NCI-H69 (cell line): ENCODE results near the gene KASH5.
A peak's percentile ranks its signal among the peaks of the same experiment; 100 is the strongest.

ENCODE experiments used
- DNase-seq: peaks from one replicate; lab custom pipeline; 2025; lab: John Stamatoyannopoulos, UW

KASH5 gene

DNA sequence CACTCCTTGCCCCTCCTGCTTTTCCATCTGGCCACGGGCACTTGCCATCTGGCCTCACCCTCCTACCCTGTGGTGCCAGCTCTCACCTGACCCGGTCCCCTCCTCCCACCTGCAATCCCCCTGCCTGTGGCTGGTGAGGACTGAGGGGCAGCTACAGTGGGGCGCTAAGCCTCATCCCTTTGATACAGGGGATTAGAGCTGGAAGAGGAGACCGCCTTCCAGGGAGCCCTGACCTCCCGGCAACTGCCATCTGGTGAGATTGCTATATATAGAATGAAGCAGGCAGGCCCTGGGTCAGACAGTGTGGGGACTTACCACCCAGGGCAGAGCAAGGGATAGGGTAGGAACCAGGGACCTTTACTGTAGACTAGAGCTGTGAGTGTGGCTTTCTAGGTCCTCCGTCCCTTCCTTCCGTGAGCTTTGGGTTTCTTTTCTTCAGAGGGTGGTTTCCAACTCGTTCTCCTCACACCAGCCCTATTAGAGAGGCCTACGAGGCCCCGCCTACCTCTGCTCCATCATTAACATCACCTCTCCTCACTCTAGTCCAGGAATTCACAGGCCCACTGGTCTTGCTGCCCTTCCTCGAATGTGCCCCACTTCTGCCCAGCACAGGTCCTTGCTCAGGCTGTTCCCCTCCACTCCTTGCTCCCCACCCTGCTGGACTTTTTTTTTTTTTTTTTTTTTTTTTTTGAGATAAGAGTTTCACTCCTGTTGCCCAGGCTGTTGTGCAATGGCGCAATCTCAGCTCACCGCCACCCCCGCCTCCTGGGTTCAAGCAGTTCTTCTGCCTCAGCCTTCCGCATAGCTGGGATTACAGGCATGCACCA, 7.7 kb downstream of the KASH5 start:
- peak; percentile 86 for DNase-seq

DNA sequence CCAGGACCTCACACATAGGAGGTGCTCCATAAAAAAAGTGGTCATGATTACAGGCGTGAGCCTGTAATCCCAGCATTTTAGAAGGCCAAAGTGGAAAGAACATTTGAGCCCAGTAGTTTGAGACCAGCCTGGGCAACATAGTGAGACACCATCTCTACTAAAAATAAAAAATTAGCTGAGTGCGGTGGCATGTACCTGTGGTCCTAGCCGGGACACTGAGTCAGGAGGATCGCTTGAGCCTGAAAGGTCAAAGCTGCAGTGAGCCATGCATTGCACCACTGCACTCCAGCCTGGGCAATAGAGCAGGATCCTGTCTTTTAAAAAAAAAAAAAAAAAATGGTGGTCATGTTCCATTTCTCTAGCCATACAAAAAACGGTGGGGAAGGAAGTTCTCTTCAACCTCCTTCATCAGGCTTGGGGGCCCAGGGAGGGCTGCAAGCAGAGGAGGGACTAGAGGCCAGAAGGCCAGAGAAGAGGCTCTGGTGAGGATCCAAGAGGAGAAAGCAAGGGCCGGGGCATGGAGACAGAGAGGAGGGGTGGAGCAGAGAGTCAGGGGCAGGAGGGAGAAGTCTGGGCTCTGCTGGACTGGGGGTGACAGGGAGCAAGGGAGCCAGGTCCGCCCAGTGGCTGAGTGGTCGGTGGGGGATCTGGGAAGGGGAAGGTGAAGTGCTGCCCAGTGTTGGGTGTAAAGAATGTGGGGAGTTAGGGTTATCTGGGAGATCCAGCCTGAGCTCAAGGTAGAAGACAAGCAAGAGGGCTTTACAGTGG, 8.9 kb downstream of the KASH5 start:
- no peak for DNase-seq

DNA sequence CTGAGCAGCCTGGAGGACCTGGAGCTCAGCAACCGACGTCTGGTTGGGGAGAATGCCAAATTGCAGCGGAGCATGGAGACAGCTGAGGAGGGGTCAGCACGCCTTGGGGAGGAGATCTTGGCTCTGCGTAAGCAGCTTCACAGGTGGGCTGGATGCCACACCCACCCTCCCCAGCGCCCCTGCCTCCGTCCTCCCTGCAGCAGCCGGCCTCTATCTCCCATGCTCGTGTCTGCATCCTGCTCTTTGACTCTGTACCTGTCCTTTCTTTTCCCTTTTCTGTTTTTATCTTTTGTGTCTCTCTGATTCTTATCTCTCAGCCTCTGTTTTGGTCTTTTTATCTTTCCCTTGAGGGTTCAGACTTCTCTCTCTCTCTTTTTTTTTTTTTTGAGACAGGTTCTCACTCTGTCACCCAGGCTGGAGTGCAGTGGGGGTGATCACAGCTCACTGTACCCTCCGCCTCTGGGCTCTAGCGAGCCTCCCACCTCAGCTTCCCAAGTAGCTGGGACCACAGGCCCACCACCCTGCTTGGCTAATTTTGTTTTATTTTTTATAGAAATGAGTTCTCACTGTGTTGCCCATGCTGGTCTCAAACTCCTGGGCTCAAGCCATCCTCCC, 10.1 kb downstream of the KASH5 start:
- peak; percentile 89 for DNase-seq

DNA sequence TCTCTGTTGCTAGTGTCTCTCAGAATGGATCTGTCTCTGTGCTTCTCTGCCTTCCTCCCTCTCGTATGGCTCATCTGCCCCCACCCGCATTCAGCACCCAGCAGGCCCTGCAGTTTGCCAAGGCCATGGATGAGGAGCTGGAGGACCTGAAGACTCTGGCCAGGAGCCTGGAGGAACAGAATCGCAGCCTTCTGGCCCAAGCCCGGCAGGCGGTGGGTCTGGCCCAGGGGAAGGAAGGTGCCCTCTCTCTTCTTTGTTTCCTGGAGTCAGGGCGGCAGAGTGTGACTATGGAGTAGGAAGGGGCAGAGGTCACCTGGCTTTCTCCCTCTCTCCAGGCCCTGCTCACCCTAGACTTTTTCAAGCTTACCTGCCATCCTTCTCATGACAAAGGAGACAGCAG, 10.9 kb downstream of the KASH5 start:
- DNase-seq: no peak

DNA sequence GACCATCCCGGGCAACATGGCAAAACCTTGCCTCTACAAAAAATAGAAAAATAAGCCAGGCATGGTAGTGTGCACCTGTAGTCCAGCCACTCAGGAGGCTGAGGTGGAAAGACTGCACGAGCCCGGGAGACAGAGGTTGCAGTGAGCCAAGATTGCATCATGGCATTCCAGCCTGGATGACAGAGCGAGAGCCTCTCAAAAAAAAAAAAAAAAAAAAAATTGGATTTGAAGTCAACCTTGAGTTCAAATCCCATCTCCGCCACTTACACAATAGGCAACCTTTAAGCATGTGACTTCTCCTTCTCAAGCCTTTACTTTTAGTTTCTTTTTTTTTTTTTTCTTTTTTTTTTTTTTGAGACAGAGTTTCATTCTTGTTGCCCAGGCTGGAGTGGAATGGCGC, 12.0 kb downstream of the KASH5 start:
- DNase-seq: no peak

DNA sequence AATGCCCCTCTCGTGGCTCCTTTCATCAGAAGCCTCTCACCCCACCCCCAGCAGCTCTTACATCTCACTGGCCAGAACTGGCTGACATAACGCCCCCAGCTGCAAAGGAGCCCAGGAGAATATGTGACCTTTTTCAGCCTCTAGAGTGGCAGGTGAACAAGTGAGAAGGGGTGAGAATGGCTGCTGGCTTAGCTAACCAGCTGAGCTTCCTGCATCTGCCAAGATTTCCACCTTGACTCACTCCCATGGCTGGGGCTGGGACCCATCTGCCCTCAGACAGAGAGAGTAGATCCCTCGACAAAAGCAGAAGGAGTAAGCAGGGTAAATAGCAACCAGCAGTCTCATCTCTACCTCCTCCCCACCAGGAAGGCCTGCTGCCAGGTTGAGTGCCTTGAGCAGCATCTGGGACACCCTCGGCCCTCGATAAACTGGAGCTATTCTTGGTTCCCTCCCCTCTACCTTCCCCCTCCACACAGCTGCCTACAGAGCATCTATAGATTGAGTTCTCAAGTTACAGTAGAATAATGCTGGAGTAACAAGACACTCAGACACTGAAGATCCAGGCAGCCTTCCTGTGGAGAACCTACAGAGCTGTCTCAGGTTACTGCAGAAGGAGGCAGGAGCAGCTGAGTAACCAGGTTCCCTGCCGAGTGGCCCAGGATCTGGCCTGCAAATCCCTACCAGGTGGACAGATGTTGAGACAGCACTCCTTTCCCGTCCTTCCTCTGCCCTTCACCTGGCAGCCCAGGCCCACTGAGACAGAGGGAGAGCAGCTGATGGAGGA, 15.5 kb downstream of the KASH5 start:
- peak; percentile 99 for DNase-seq

DNA sequence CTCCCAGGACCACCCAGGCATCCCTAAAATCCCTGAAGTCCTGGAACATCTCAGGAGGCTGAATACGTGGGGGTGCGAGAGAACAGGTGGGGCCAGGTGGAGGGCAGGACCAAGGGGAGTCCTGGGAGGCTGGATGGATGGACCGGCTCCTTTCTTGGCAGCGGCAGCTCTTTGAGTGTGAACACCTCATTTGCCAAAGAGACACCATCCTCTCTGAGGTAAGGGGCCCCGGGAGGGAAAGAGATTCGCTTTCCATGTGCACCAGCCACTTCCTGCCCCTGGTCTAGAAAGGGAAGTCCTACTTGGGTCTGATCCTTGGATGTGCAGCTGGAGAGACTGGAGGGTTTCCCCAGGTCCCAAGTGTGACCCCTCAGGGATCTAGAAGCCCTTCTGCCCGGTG, 19.0 kb downstream of the KASH5 start:
- no peak for DNase-seq

DNA sequence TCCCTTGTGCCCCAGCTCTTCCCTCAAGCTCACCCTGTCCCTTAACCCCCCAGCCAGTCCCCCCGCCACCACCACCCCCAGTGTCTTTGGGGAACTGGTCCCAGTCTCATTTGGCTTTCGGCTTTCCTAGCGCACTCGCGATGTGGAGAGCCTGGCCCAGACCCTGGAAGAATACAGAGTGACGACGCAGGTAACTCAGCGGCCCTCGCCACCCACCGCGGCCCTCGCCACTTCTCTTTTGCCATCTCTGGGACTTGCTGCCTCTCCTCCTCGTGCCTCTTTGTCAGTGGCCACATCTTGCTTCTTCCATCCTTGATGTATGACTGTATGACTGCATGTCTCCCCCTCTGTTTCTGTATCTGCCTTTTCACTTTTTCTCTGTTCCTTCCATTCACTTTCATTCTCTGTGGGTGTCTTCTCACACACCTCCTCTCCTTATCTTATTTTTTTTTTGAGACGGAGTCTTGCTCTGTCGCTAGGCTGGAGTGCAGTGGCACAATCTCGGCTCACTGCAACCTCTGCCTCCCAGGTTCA, 19.5 kb downstream of the KASH5 start:
- DNase-seq: no peak

DNA sequence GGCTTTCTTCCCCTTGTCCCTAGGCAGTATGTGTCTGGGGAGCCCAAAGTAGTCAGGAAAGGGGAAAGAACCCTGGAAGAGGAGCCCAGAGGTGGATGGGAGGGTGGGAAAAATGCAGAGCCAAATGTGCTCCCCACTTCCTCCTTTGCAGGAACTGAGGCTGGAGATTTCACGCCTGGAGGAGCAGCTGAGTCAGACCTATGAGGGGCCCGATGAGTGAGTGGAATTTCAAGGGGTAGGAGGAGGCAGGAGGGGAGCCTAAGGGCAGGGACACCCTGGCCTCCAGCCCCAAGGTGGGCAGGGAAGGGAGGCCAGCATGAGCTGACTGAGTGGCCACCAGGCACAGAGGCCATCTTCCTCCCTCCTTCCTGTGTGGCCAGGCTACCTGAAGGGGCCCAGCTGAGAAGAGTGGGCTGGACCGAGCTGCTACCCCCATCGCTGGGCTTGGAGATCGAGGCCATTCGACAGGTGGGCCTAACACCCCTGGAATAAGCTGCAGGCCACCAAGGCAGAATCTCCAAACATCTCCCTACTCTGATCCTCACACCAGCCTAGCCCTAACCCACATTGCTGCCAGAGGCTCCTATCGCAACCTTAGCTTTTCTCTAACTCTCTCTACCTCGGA, 20.9 kb downstream of the KASH5 start:
- DNase-seq: no peak

DNA sequence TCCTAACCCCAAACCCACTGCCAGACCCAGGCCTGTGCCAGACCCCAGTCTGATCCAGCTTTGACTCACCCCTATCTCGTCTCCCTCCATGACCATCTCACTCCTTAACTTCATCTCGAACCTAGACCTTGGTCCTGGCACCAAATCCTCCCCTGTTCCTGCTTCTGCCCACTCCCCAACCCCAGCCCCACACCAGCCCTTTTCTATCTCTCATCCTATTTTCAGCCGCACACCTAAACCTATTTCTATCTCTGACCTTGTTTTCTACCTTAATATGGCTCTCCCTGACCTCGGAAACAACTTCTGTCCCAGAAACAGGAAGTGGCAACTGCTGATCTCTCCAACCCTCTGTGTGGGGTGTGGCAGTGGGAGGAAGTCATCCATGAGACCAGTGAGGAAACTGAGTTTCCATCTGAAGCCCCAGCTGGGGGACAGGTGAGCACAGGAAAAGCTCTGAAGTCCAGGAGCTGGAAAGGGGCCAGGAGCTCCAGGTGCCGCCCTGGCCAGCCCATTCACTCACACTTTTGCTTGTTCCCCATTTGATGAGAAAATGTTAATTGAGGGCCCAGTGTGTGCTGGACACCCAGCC, 21.5 kb downstream of the KASH5 start:
- DNase-seq: peak; percentile 60

DNA sequence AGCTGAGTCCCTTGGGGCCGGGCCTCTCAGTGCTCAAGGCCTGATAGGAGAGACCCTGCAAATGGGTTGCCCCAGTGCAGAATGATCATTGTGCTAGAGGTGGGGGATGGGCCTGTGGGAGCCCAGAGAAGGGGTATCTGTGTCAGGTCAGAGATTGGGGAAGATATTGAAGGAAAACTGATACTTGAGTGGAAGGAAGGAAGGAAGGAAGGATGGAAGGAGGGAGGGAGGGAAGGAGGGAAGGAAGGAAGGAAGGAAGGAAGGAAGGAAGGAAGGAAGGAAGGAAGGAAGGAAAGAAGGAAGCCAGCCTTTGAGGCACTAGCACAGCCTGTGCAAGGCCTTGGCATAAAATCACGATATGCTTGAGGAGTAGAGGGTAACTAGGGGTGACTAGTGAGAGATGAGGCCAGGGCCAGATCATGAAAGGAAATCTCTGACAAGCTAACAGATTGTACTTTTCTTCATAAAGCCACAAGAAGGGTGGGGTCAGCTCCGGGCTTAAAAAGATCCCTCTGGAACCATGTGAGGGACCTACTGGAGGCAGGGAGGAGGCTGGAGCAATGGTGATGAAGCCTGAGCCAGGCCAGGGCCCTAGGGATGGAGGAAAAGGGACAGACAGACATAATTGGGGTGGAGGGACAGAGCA, 23.8 kb downstream of the KASH5 start:
- no peak for DNase-seq

DNA sequence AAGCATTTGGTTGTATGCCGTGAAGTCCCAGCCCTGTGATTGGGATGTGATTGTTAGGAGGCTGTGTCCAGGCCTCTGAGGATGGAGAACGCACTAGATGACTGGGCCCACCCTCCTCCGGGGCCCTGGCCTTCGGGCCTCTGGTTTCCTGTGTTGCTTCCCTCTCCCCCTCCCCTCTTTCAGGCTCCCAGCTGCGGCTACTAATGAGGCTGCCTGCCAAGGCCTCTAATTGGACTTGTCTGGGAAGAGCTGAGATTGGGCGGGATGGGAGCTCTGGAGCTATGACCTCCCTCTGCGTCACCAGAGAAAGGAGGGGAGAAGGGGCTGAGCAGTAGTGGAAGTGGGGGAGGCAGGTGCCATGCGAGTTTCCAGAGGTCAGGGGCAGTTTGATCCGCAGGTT, 25.3 kb downstream of the KASH5 start:
- peak; percentile 97 for DNase-seq

DNA sequence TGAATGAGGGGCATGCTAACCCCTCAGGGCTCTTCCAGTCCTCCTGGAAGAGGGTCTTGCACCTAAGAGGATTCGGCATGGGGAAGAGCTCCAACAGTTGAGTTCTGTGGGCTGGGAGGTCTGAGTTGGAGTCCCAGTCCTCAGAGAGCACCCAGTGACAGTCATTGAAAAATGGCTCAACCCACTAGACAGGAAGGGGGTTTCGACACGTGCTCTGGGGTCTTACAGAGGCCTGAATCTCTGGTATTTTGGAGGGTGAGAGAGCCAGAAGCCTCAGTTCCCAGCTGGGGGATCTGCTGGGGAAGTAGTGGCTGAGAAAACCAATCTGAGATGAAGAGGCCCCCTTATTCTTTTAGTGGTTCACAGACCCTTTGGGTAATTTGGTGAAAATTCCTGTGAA, 26.2 kb downstream of the KASH5 start:
- no peak for DNase-seq

DNA sequence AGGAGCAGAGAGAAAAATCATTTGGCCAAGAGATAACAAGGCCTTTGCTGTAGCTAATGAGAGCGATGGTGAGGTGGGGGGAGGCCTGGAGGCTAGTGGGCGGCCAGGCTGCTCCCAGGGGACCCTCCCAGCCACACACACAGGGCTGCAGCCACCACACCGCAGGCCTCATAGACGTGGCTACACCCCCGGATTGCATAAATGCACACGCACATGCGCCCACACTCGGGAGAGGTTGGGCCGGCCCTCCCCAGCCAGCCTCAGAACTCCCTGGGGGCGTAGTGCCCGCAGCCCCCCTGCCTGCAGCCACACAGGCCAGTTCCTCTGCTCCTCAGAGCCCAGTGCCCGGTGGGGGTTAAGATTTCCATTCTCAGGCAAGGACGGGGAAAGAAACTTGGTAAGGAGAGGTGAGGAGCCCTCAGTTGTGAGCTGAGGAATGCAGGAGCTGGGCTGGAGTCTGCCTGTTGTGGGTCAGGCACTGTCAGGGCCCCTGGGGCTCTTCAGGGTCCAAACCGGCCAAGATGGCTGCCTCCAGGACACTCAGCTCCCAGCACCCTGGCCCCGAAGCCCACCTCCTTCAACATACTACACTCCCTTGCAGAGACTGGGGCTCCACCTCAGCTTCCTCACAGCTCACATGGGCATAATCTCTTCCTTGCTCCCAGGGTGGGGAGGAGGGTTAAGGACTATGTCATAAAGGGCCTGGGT, 27.2 kb downstream of the KASH5 start:
- DNase-seq: no peak

DNA sequence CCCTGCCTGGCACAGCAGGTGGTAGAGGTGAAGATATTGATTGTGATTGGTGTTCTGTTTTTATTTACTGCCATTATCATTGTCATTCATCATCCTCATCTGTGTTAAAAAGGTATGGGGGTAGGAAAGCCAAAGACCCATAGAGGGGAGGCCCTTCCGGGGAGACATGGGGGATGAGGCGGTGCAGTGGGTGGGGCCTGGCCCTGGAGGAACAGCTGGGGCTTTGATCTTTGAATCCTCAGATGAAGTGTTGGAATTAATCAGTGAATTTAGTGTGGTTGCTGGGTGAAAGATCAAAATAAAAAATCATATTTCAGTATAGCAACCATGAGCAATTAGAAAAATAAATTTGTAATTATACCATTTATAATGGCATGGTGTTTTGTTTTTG, 27.8 kb downstream of the KASH5 start:
- DNase-seq: no peak

DNA sequence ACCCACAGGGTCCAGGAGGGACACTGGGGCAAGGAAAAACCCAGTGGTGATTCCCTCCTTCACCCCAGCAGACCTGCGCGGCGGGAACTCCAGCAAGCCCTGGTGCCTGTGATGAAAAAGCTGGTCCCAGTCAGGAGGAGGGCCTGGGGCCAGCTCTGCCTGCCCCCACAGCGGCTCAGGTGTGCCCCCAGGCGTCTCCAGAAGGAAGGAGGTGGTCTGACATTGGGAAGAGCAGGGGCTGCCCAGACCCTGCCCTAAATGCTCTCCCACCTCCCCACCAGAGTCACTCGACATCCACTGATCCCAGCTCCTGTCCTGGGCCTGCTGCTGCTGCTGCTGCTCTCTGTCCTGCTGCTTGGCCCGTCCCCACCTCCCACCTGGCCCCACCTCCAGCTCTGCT, 29.0 kb downstream of the KASH5 start:
- DNase-seq: no peak

DNA sequence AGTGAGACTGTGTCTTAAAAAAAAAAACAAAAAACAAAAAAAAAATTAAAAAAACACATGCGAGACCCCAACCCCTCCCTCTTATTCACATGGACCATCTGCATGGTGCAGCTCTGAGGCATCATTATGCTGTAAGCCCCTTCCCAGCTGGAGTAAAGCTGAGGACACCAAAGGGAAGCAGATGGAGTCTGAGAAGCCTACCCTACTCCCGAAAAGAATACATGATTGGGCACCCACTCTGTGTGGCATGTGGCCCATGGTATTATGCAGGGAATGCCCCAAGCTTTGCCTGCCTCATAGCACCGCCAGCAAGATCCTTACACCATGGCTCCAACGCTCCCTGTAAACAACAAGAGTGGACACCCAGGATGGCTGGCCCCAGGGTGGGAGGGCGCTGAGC, 30.5 kb downstream of the KASH5 start:
- no peak for DNase-seq

DNA sequence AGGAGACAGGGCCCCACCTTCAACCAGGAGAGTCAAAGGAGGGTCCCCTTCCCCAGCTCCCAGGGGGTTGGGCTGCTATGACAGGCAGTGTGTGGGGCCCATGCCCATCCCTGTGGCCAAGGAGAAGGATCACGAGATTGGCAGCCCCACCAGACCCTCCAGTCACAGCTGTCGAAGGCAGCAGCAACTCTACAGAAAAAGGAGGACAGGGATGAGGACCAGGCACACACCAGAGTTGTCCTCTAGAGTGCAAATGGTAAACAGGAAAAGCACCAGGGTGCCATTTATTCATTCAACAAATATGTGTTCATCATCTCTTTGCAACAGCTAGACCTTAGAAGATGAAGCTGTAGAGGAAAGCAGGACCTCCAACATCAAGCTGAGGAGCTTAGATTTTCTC, 31.1 kb downstream of the KASH5 start:
- no peak for DNase-seq

DNA sequence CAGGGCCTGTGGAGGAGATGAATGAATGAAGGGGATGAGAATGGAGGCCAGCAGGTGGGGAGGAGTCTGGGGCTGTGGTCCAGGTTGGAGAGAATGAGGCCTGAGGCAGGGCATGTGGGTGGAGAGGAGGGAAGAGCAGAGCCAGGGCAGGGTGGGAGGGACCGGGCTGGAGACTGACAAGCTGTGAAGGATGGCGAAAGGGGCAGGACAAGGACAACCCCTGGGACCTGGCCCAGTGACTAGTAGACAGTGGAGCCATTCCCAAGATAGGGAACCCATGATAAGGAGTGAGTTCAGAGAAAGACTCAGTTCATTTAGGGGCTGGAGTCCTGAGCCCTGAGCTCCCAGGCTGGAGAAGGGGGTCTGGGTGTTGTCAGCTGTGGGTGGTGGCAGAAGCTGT, 32.2 kb downstream of the KASH5 start:
- no peak for DNase-seq
